ENCODE measurements around the gene EXD1.
"Not testable (repeated sequence)": the region's sequence is repeated elsewhere in the genome, so short reads cannot be mapped to it uniquely, and the experiment has no call there.

EXD1 gene

GRCh38 chr15:41258750-41259471, 28.4 kb upstream of the EXD1 start:
- no peak for TF ChIP-seq Cebpa-rat (IDR thresholded peaks at IDR 0.05)
- Histone ChIP-seq H3K36me3 (peaks cover 31% of the 10 kb centered on the region), H3K4me1 (peaks cover 56% of the 10 kb centered on the region), H3K9me3 (peaks cover 14% of the 10 kb centered on the region), H3K4me2 (peak overlapping the region; percentile 34), H4K20me1 (no peaks in the 10 kb centered on the region), H3K4me3 (no peak overlapping the region), H3K9ac (no peak overlapping the region), H3K27ac (no peak overlapping the region), H3K27me3 (no peaks in the 10 kb centered on the region)

DNA sequence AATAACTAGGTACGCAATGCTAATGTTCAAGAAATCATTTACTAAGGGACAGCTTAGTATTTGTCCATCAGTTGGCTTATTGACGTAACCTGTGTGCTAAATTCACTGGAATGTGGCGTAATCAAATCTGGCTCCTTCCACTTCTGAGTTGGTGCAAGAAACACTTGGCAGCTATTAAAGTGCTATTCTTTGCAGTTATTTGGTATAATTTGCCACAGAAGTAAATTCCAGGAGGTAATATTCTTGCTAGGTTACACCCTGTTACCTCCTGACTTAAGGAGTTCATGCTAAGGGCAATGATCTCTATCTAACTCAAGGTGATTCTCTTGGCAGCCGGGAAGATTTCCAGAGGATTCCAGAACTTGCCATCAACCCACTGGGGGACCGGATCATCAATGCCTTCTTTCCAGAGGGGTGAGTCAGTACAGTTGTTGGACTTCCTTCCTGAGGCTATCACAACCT, 26.1 kb upstream of the EXD1 start:
- no peak for TF ChIP-seq Cebpa-rat (IDR thresholded peaks at IDR 0.05)
- Histone ChIP-seq H3K4me2 (no peak overlapping the region), H3K36me3 (peaks cover 16% of the 10 kb centered on the region), H3K9me3 (no peaks in the 10 kb centered on the region), H4K20me1 (no peaks in the 10 kb centered on the region), H3K27ac (no peak overlapping the region), H3K9ac (no peak overlapping the region), H3K4me3 (no peak overlapping the region), H3K4me1 (peaks cover 56% of the 10 kb centered on the region), H3K27me3 (no peaks in the 10 kb centered on the region)

GRCh38 chr15:41256103-41256502, 25.5 kb upstream of the EXD1 start:
- Histone ChIP-seq H3K27ac (no peak overlapping the region), H3K27me3 (no peaks in the 10 kb centered on the region), H3K4me3 (no peak overlapping the region), H3K4me2 (no peak overlapping the region), H3K36me3 (peaks cover 21% of the 10 kb centered on the region), H4K20me1 (no peaks in the 10 kb centered on the region), H3K9me3 (no peaks in the 10 kb centered on the region), H3K9ac (no peak overlapping the region), H3K4me1 (peaks cover 55% of the 10 kb centered on the region)
- TF ChIP-seq Cebpa-rat (IDR thresholded peaks at IDR 0.05) = no peak

GRCh38 chr15:41254560-41254959, 24.0 kb upstream of the EXD1 start:
- TF ChIP-seq Cebpa-rat (IDR thresholded peaks at IDR 0.05) = no peak
- Histone ChIP-seq H3K9ac (no peak overlapping the region), H3K4me3 (peak overlapping the region; percentile 15; the same call in 1 of the 2 replicates), H3K27ac (peak overlapping the region; percentile 54), H3K4me1 (peaks cover 42% of the 10 kb centered on the region), H3K27me3 (no peaks in the 10 kb centered on the region), H3K9me3 (no peaks in the 10 kb centered on the region), H3K4me2 (peak overlapping the region; percentile 73), H4K20me1 (no peaks in the 10 kb centered on the region), H3K36me3 (peaks cover 23% of the 10 kb centered on the region)

GRCh38 chr15:41251411-41251810, 20.9 kb upstream of the EXD1 start:
- Histone ChIP-seq H4K20me1 (no peaks in the 10 kb centered on the region), H3K27ac (no peak overlapping the region), H3K4me1 (peaks cover 29% of the 10 kb centered on the region), H3K9me3 (no peaks in the 10 kb centered on the region), H3K36me3 (peaks cover 26% of the 10 kb centered on the region), H3K27me3 (no peaks in the 10 kb centered on the region), H3K4me2 (no peak overlapping the region), H3K4me3 (no peak overlapping the region), H3K9ac (no peak overlapping the region)
- no peak for TF ChIP-seq Cebpa-rat (IDR thresholded peaks at IDR 0.05)

DNA sequence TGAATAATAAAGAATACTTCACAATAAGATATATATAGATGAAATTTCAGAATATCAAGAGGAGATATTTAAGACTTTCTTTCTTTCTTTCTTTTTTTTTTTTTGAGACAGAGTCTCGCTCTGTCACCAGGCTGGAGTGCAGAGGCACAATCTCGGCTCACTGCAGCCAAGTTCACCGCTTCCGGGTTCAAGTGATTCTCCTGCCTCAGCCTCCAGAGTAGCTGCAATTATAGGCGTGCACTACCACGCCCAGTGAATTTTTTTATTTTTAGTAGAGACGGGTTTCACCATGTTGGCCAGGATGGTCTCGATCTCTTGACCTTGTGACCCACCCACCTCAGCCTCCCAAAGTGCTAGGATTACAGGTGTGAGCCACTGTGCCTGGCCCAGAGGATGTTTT, 20.2 kb upstream of the EXD1 start:
- not testable (repeated sequence) for H4K20me1 ChIP-seq, H3K4me3 ChIP-seq, H3K27me3 ChIP-seq, H3K27ac ChIP-seq, H3K9me3 ChIP-seq, H3K9ac ChIP-seq, H3K4me2 ChIP-seq
- Histone ChIP-seq H3K4me1 (peaks cover 24% of the 10 kb centered on the region), H3K36me3 (peaks cover 29% of the 10 kb centered on the region)

DNA sequence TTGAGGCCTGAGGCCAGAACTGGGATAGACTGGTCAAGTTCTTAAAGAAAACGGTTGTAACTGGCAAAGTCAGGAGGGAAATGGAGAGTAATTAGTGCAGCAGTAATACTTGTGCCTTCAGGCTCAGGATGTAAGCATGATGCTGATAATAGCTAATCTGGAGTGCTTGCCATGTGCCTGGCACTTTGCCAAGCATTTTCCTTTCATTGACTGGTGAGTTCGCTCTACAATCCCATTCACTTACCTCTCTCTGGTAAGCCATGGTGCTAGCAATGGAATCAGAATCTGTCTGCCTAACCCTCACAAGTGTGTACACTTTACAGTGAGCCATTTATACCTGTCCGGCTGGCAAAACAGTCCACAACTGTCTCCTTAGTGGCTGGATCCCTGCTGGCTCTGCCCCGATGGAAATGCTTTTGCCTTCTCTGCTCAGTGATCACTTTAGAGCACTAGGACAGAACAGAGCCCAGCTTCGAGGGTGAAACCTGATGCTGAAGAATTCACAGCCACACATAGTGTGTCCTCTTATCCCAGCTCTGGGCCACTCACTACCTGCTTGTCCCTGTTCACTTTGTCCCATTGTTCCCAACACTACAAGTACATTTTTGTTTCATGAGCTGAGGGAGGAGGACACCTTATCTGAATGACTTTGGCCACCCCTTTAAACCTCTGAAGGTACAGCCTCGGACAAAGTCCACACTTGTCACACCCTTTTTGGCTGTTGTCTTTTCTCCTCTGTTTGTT, 10.8 kb upstream of the EXD1 start:
- Histone ChIP-seq H3K4me2 (no peak overlapping the region), H4K20me1 (no peaks in the 10 kb centered on the region), H3K9ac (no peak overlapping the region), H3K36me3 (peaks cover 43% of the 10 kb centered on the region), H3K27me3 (no peaks in the 10 kb centered on the region), H3K27ac (no peak overlapping the region), H3K9me3 (no peaks in the 10 kb centered on the region), H3K4me1 (no peaks in the 10 kb centered on the region), H3K4me3 (no peak overlapping the region)
- TF ChIP-seq Cebpa-rat (IDR thresholded peaks at IDR 0.05) = no peak

DNA sequence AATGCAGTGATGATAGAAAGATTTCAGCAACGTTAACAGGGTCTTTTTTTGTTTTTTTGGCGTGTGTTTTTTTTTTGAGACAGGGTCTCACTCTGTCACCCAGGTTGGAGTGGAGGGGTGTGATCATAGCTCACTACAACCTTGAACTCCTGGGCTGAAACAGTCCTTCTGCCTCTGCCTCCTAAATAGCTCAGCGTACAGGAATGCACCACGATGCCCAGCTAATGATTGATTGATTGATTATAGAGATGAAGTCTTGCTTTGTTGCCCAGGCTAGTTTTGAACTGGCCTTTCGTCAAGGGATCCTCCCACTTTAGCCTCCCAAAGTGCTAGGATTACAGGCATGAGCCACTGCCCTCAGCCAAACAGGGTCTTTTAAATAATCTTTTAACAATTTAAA, 7.5 kb upstream of the EXD1 start:
- no peaks in the 10 kb centered on the region for H3K4me1 ChIP-seq
- peaks cover 27% of the 10 kb centered on the region for H3K36me3 ChIP-seq
- H3K9me3 ChIP-seq = no peaks in the 10 kb centered on the region
- H3K4me3 ChIP-seq = no peak overlapping the region
- H3K4me2 ChIP-seq = no peak overlapping the region
- H3K9ac ChIP-seq = no peak overlapping the region
- H4K20me1 ChIP-seq = peaks cover 17% of the 10 kb centered on the region
- TF ChIP-seq Cebpa-rat (IDR thresholded peaks at IDR 0.05) = no peak
- H3K27me3 ChIP-seq = no peaks in the 10 kb centered on the region
- H3K27ac ChIP-seq = no peak overlapping the region

DNA sequence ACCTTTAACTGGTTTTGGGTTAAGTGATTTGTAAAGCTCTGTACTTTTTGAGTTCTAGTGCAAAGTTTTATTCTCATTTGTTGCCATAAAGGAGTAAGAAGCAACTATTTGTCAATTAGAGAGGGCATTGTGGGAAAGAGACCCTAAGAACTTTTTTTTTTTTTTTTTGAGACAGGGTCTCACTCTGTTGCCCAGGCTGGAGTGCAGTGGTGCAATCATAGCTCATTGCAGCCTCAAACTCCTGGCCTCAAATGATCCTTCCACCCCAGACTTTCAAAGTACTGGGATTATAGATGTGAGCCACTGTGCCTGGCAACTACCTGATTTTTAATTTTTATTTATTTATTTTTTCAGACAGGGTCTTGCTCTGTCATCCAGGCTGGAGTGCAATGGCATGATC, 5.4 kb upstream of the EXD1 start:
- Histone ChIP-seq H3K4me1 (peaks cover 13% of the 10 kb centered on the region), H3K4me3 (no peak overlapping the region), H3K4me2 (no peak overlapping the region), H3K36me3 (peaks cover 9% of the 10 kb centered on the region; the same call in 1 of the 2 replicates), H3K27ac (no peak overlapping the region), H4K20me1 (peaks cover 17% of the 10 kb centered on the region), H3K27me3 (no peaks in the 10 kb centered on the region), H3K9me3 (no peaks in the 10 kb centered on the region), H3K9ac (no peak overlapping the region)
- TF ChIP-seq Cebpa-rat (IDR thresholded peaks at IDR 0.05) = no peak

DNA sequence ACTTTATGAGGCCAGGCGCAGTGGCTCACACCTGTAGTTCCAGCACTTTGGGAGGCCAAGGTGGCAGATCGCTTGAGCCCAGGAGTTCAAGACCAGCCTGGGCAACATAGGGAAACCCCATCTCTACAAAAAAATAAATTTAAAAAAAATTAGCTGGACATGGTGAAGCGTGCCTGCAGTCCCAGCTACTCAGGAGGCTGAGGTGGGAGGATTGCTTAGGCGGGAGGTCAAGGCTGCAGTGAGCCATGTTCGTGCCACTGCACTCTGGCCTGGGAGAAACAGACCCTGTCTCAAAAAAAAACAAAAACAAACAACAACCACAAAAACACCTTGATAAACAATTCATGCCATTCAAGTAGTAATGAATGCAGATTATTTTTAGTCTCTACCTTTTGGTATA, 4.7 kb upstream of the EXD1 start:
- H3K27ac ChIP-seq, H3K36me3 ChIP-seq, H3K27me3 ChIP-seq, H3K4me3 ChIP-seq, H3K4me2 ChIP-seq, H3K9me3 ChIP-seq, H3K9ac ChIP-seq: not testable (repeated sequence)
- Histone ChIP-seq H3K4me1 (peaks cover 18% of the 10 kb centered on the region), H4K20me1 (peaks cover 17% of the 10 kb centered on the region)

All from BLaER1 (cell line).